CD4-positive, CD25-positive, alpha-beta regulatory T cell (primary cell): ENCODE results near the gene TBPL2. TPM values are rescaled to one million over a fixed set of nuclear protein-coding genes. Genes with fewer than 3 reads are reported as not detected.
"Not testable (repeated sequence)": the region's sequence is repeated elsewhere in the genome, so short reads cannot be mapped to it uniquely, and the experiment has no call there.

ENCODE experiments used
- ATAC-seq, 2 donors: fragments of 150-1000 bp; cut with Tn5 transposase; one replicate each; pipeline ENCODE4 v1.10.0; 2021; ENCODE audit warnings: low read depth in 2 of 2, moderate number of reproducible peaks in 2 of 2, moderate library complexity in 1 of 2
- DNase-seq, 3 donors: peaks; one replicate each; pipeline versions ENCODE4 v3.0.0 to v3.0.0-alpha.2; 2012 to 2022; ENCODE audit warnings: mixed read lengths in 1 of 3
- H3K27ac ChIP-seq: one replicate; pipeline ENCODE4 v1.7.0; 2013; ENCODE audit warnings: mild to moderate bottlenecking, low read length; ENCODE audit not compliant: insufficient read depth, poor library complexity, severe bottlenecking
- H3K27me3 ChIP-seq: one replicate; pipeline ENCODE4 v1.7.0; 2013; ENCODE audit warnings: low read length; ENCODE audit not compliant: control insufficient read depth, insufficient read depth
- H3K36me3 ChIP-seq: one replicate; pipeline ENCODE4 v1.7.0; 2013; ENCODE audit warnings: mild to moderate bottlenecking, low read length, moderate library complexity; ENCODE audit not compliant: control insufficient read depth, insufficient read depth
- H3K4me1 ChIP-seq: 2 replicates; pipeline ENCODE4 v1.7.0; 2013; ENCODE audit warnings: mild to moderate bottlenecking, low read length; ENCODE audit not compliant: insufficient read depth, control insufficient read depth, poor library complexity, severe bottlenecking
- H3K4me3 ChIP-seq: one replicate; pipeline ENCODE4 v1.7.0; 2013; ENCODE audit warnings: low read depth, mild to moderate bottlenecking, low read length, moderate library complexity
- H3K9me3 ChIP-seq, 2 experiments: 1 replicate in 1 of 2; 2 replicates in 1 of 2; pipeline ENCODE4 v1.7.0; 2013; ENCODE audit warnings: low read length in 2 of 2, mild to moderate bottlenecking in 1 of 2, moderate library complexity in 1 of 2; ENCODE audit not compliant: control insufficient read depth in 2 of 2
- H3K27ac Mint-ChIP-seq, 3 donors: one replicate each; pipeline ENCODE4 v1.8.0; 2020 to 2022; ENCODE audit warnings: mild to moderate bottlenecking in 3 of 3, mixed read lengths in 3 of 3, moderate library complexity in 2 of 3
- H3K27me3 Mint-ChIP-seq: one replicate; pipeline ENCODE4 v1.8.0; 2022; ENCODE audit warnings: mild to moderate bottlenecking, mixed read lengths
- H3K36me3 Mint-ChIP-seq: one replicate; pipeline ENCODE4 v1.8.0; 2020; ENCODE audit warnings: mixed read lengths
- H3K4me1 Mint-ChIP-seq, 4 donors: one replicate each; pipeline ENCODE4 v1.8.0; 2020 to 2022; ENCODE audit warnings: mixed read lengths in 4 of 4, mild to moderate bottlenecking in 1 of 4
- H3K4me3 Mint-ChIP-seq, 4 donors: one replicate each; pipeline ENCODE4 v1.8.0; 2020 to 2022; ENCODE audit warnings: mild to moderate bottlenecking in 4 of 4, mixed read lengths in 4 of 4, moderate library complexity in 3 of 4
- H3K9me3 Mint-ChIP-seq, 7 donors: one replicate each; pipeline ENCODE4 v1.8.0; 2020 to 2022; ENCODE audit warnings: mixed read lengths in 7 of 7, mild to moderate bottlenecking in 3 of 7, moderate library complexity in 2 of 7
- polyA plus RNA-seq, 4 donors: library from polyadenylated mRNA; unstranded; fragments of 300-500 nt; fragmentation: Illumina TruSeq; gene quantifications; one replicate each; pipeline ENCODE4 v1.2.3, GENCODE V29; 2021
- total RNA-seq: library from RNA; stranded (reverse); gene quantifications from one replicate; pipeline ENCODE4 v1.2.3, GENCODE V29; 2022

The TBPL2 gene
- total and polyA plus RNA-seq, 5 donors from 2014 or later: not detected

DNA sequence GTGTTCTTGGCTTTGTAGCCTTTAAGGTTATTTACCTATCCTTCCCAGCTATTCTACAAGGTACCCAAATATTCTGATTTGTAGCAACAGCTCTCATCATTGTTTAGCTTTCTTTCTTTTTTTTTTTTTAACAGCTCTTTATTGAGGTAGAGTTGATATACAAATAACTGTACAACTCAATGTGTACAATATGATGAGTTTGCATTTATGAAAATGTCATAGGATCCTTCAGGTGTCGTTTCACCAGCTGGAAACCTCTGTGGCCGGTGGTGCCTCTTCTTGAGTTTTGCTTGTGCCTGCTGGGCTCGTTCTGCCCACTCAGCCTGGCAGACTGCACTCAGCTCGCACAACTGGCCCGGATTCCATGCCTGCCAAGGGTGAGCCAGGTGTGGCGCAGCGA is 26.9 kb upstream of the TBPL2 start:
- H3K27ac Mint-ChIP-seq: no peak overlapping the region
- no peak for ATAC-seq
- H3K4me1 Mint-ChIP-seq: no peaks in the 10 kb centered on the region

GRCh38 chr14:55458800-55459515 is 18.5 kb upstream of the TBPL2 start:
- H3K27me3 ChIP-seq: no peaks in the 10 kb centered on the region
- no peaks in the 10 kb centered on the region for H3K9me3 ChIP-seq
- no peaks in the 10 kb centered on the region for H3K36me3 Mint-ChIP-seq
- no peak for ATAC-seq
- no peaks in the 10 kb centered on the region for H3K4me1 ChIP-seq
- H3K9me3 Mint-ChIP-seq: no peaks in the 10 kb centered on the region
- no peak overlapping the region for H3K4me3 ChIP-seq
- H3K4me1 Mint-ChIP-seq: peaks cover 0 to 6% (median 4%) of the 10 kb centered on the region in 4 donors
- H3K27me3 Mint-ChIP-seq: peaks cover 6% of the 10 kb centered on the region
- H3K36me3 ChIP-seq: no peaks in the 10 kb centered on the region
- peak in 1 of 3 donors; percentile 10 for DNase-seq
- peak overlapping the region in 1 of 3 donors; percentile 80 for H3K27ac Mint-ChIP-seq
- no peak overlapping the region for H3K27ac ChIP-seq
- no peak overlapping the region for H3K4me3 Mint-ChIP-seq

More for the DNA sequence above, 26.9 kb upstream of the TBPL2 start:
- H3K36me3 ChIP-seq: no peaks in the 10 kb centered on the region
- H3K4me1 ChIP-seq: no peaks in the 10 kb centered on the region
- no peak overlapping the region for H3K4me3 Mint-ChIP-seq
- H3K27me3 ChIP-seq: peaks cover 3% of the 10 kb centered on the region
- H3K27me3 Mint-ChIP-seq: peaks cover 26% of the 10 kb centered on the region
- no peak overlapping the region for H3K27ac ChIP-seq
- H3K36me3 Mint-ChIP-seq: no peaks in the 10 kb centered on the region
- no peak overlapping the region for H3K4me3 ChIP-seq
- H3K9me3 Mint-ChIP-seq: peaks cover 0 to 2% (median 0%) of the 10 kb centered on the region in 7 donors
- no peak for DNase-seq
- H3K9me3 ChIP-seq: no peaks in the 10 kb centered on the region

GRCh38 chr14:55457496-55457895 is 17.1 kb upstream of the TBPL2 start:
- DNase-seq: no peak
- no peaks in the 10 kb centered on the region for H3K27me3 ChIP-seq
- no peaks in the 10 kb centered on the region for H3K9me3 Mint-ChIP-seq
- H3K36me3 Mint-ChIP-seq: no peaks in the 10 kb centered on the region
- no peaks in the 10 kb centered on the region for H3K9me3 ChIP-seq
- H3K4me1 ChIP-seq: no peaks in the 10 kb centered on the region
- no peak for ATAC-seq
- H3K27me3 Mint-ChIP-seq: no peaks in the 10 kb centered on the region
- no peak overlapping the region for H3K4me3 ChIP-seq
- H3K27ac ChIP-seq: no peak overlapping the region
- H3K36me3 ChIP-seq: no peaks in the 10 kb centered on the region
- H3K4me1 Mint-ChIP-seq: peaks cover 0 to 6% (median 4%) of the 10 kb centered on the region in 4 donors
- H3K4me3 Mint-ChIP-seq: no peak overlapping the region
- no peak overlapping the region for H3K27ac Mint-ChIP-seq

DNA sequence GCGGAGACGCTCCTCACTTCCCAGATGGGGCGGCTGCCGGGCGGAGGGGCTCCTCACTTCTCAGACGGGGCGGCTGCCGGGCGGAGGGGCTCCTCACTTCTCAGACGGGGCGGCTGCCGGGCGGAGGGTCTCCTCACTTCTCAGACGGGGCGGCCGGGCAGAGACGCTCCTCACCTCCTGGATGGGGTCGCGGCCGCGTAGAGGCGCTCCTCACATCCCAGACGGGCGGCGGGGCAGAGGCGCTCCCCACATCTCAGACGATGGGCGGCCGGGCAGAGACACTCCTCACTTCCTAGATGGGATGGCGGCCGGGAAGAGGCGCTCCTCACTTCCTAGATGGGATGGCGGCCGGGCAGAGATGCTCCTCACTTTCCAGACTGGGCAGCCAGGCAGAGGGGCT is 16.0 kb upstream of the TBPL2 start:
- H3K27ac Mint-ChIP-seq, H3K27me3 ChIP-seq, H3K27me3 Mint-ChIP-seq, H3K9me3 Mint-ChIP-seq, H3K36me3 Mint-ChIP-seq, H3K4me3 ChIP-seq, H3K4me3 Mint-ChIP-seq, ATAC-seq, H3K4me1 Mint-ChIP-seq, H3K4me1 ChIP-seq, H3K9me3 ChIP-seq, H3K36me3 ChIP-seq, DNase-seq, H3K27ac ChIP-seq: not testable (repeated sequence)

GRCh38 chr14:55454264-55455002 is 14.0 kb upstream of the TBPL2 start:
- Mint-ChIP-seq H3K4me1 (peaks cover 0 to 6% (median 4%) of the 10 kb centered on the region in 4 donors), H3K27me3 (peaks cover 6% of the 10 kb centered on the region), H3K9me3 (no peaks in the 10 kb centered on the region), H3K4me3 (peak overlapping the region in 1 of 4 donors; percentile 12), H3K27ac (no peak overlapping the region), H3K36me3 (no peaks in the 10 kb centered on the region)
- H3K36me3 ChIP-seq: no peaks in the 10 kb centered on the region
- H3K9me3 ChIP-seq: no peaks in the 10 kb centered on the region
- H3K4me1 ChIP-seq: no peaks in the 10 kb centered on the region
- H3K27me3 ChIP-seq: no peaks in the 10 kb centered on the region
- ATAC-seq: no peak
- no peak overlapping the region for H3K4me3 ChIP-seq
- DNase-seq: no peak
- no peak overlapping the region for H3K27ac ChIP-seq

- Histone ChIP-seq H3K27me3 (no peaks in the 10 kb centered on the region), H3K27ac (no peak overlapping the region), H3K9me3 (no peaks in the 10 kb centered on the region), H3K4me3 (no peak overlapping the region), H3K36me3 (no peaks in the 10 kb centered on the region), H3K4me1 (no peaks in the 10 kb centered on the region)
- Mint-ChIP-seq H3K4me3 (no peak overlapping the region), H3K4me1 (no peaks in the 10 kb centered on the region), H3K27me3 (peaks cover 6% of the 10 kb centered on the region), H3K36me3 (no peaks in the 10 kb centered on the region), H3K27ac (no peak overlapping the region), H3K9me3 (no peaks in the 10 kb centered on the region)
- no peak for DNase-seq
- ATAC-seq: no peak
Measured at GRCh38 chr14:55451950-55452349, 11.5 kb upstream of the TBPL2 start.

GRCh38 chr14:55451398-55451797 is 11.0 kb upstream of the TBPL2 start:
- H3K27me3 ChIP-seq: no peaks in the 10 kb centered on the region
- H3K4me3 Mint-ChIP-seq: no peak overlapping the region
- H3K4me3 ChIP-seq: no peak overlapping the region
- H3K9me3 ChIP-seq: no peaks in the 10 kb centered on the region
- no peak for DNase-seq
- H3K4me1 ChIP-seq: no peaks in the 10 kb centered on the region
- H3K4me1 Mint-ChIP-seq: no peaks in the 10 kb centered on the region
- peaks cover 6% of the 10 kb centered on the region for H3K27me3 Mint-ChIP-seq
- H3K36me3 ChIP-seq: no peaks in the 10 kb centered on the region
- H3K27ac Mint-ChIP-seq: no peak overlapping the region
- no peak for ATAC-seq
- no peak overlapping the region for H3K27ac ChIP-seq
- H3K9me3 Mint-ChIP-seq: no peaks in the 10 kb centered on the region
- no peaks in the 10 kb centered on the region for H3K36me3 Mint-ChIP-seq

- no peaks in the 10 kb centered on the region for H3K27me3 ChIP-seq
- H3K4me3 ChIP-seq: no peak overlapping the region
- H3K27ac Mint-ChIP-seq: no peak overlapping the region
- no peaks in the 10 kb centered on the region for H3K9me3 ChIP-seq
- H3K27me3 Mint-ChIP-seq: peaks cover 6% of the 10 kb centered on the region
- H3K4me3 Mint-ChIP-seq: no peak overlapping the region
- ATAC-seq (no peak), DNase-seq (no peak)
- H3K27ac ChIP-seq: no peak overlapping the region
- H3K4me1 Mint-ChIP-seq: peaks cover 0 to 3% (median 0%) of the 10 kb centered on the region in 4 donors
- no peaks in the 10 kb centered on the region for H3K36me3 Mint-ChIP-seq
- no peaks in the 10 kb centered on the region for H3K9me3 Mint-ChIP-seq
- no peaks in the 10 kb centered on the region for H3K4me1 ChIP-seq
- no peaks in the 10 kb centered on the region for H3K36me3 ChIP-seq
Measured at GRCh38 chr14:55450987-55451386, 10.6 kb upstream of the TBPL2 start.
